PC-3 (cell line): ENCODE measurements around the gene SVOP. TPM values are rescaled to one million over a fixed set of nuclear protein-coding genes. Genes with fewer than 3 reads are reported as not detected.

Experiments used
- ATAC-seq: fragments of 200-7000 bp; cut with Tn5 transposase; 2 replicates; pipeline ENCODE4 v1.9.1; 2020; ENCODE audit warnings: mild to moderate bottlenecking, moderate library complexity
- BruUV-seq: library from RNA; stranded (reverse); fragments of 400-500 nt; replicated peaks from 2 replicates; lab custom pipeline; 2021; lab: Mats Ljungman, UMichigan
- CTCF ChIA-PET: fragments of 300-600 bp; sonication (Branson Sonifier 250); formaldehyde crosslinking; loops from one replicate; lab custom pipeline; 2022; ENCODE audit warnings: antibody characterized with exemption; lab: Charles Lee
- POLR2A ChIA-PET: fragments of 300-600 bp; sonication (Branson Sonifier 250); formaldehyde crosslinking; loops from one replicate; lab custom pipeline; 2022; ENCODE audit warnings: antibody characterized with exemption; ENCODE audit not compliant: unreplicated experiment; lab: Charles Lee
- DNase-seq: peaks from one replicate; pipeline ENCODE4 v3.0.0-alpha.2; 2015
- H2AFZ ChIP-seq: fragments of 300-600 bp; sonication (generic); 2 replicates; pipeline ENCODE4 v1.6.0; 2016; ENCODE audit warnings: antibody characterized with exemption, low read length
- H3F3A ChIP-seq: fragments of 300-600 bp; sonication (generic); one replicate; pipeline ENCODE4 v1.6.0; 2017; ENCODE audit warnings: antibody characterized with exemption, low read length, control low read depth, mild to moderate bottlenecking; ENCODE audit not compliant: unreplicated experiment
- H3K27ac ChIP-seq: fragments of 300-600 bp; sonication (generic); 2 replicates; pipeline ENCODE4 v1.5.1; 2016; ENCODE audit warnings: mild to moderate bottlenecking, low read length
- H3K27me3 ChIP-seq: fragments of 300-600 bp; sonication (generic); 2 replicates; pipeline ENCODE4 v1.6.1; 2016; ENCODE audit warnings: low read length, mixed read lengths
- H3K36me3 ChIP-seq: fragments of 300-600 bp; sonication (generic); 2 replicates; pipeline ENCODE4 v1.6.1; 2016; ENCODE audit warnings: low read depth, mixed run types, low read length, mixed read lengths
- H3K4me1 ChIP-seq: fragments of 300-600 bp; sonication (generic); 2 replicates; pipeline ENCODE4 v1.5.1; 2016; ENCODE audit warnings: low read length; ENCODE audit not compliant: insufficient read depth
- H3K4me2 ChIP-seq: fragments of 300-600 bp; sonication (generic); 2 replicates; pipeline ENCODE4 v1.6.0; 2016; ENCODE audit warnings: low read length
- H3K4me3 ChIP-seq: fragments of 300-600 bp; sonication (generic); 2 replicates; pipeline ENCODE4 v1.5.1; 2016; ENCODE audit warnings: mild to moderate bottlenecking, low read length, mixed read lengths
- H3K79me2 ChIP-seq: fragments of 300-600 bp; sonication (generic); 2 replicates; pipeline ENCODE4 v1.6.1; 2017; ENCODE audit warnings: low read length, mixed read lengths
- H3K9ac ChIP-seq: fragments of 300-600 bp; sonication (generic); 2 replicates; pipeline ENCODE4 v1.6.0; 2016; ENCODE audit warnings: mild to moderate bottlenecking, low read length
- H3K9me2 ChIP-seq: fragments of 300-600 bp; sonication (generic); replicated peaks from 2 replicates; pipeline ENCODE4 v1.6.1; 2016; ENCODE audit warnings: mixed run types, low read length, mixed read lengths
- H3K9me3 ChIP-seq: fragments of 300-600 bp; sonication (generic); 2 replicates; pipeline ENCODE4 v1.6.1; 2016; ENCODE audit warnings: low read length, mixed read lengths
- H4K20me1 ChIP-seq: fragments of 300-600 bp; sonication (generic); 2 replicates; pipeline ENCODE4 v1.6.1; 2016; ENCODE audit warnings: low read length, mixed read lengths
- CTCF ChIP-seq: fragments of 300-600 bp; sonication (generic); conservative IDR thresholded peaks from 2 replicates; pipeline ENCODE4 v1.5.1; 2017; ENCODE audit warnings: antibody characterized with exemption, low read depth, mild to moderate bottlenecking, low read length
- EZH2 ChIP-seq: fragments of 300-600 bp; sonication (generic); IDR thresholded peaks from one replicate; pipeline ENCODE4 v1.6.1; 2017; ENCODE audit warnings: antibody characterized with exemption, mild to moderate bottlenecking, low read length; ENCODE audit not compliant: unreplicated experiment
- EZH2phosphoT487 ChIP-seq: fragments of 300-600 bp; sonication (generic); IDR thresholded peaks from 2 replicates; pipeline ENCODE4 v1.6.1; 2018; ENCODE audit warnings: mild to moderate bottlenecking, antibody characterized with exemption, low read length, borderline replicate concordance
- intact Hi-C: fragments of 100-400 bp; cut with micrococcal nuclease; formaldehyde crosslinking; loops from 2 replicates; pipeline ENCODE4 v1.9.0; 2023
- total RNA-seq: library from RNA; depleted of rRNA; stranded (reverse); fragments of >200 nt; gene quantifications from 2 replicates; pipeline ENCODE4 v1.2.3, GENCODE V29; 2014

Gene SVOP
- total RNA-seq, 1 experiment from 2014 or later, result not detected

- POLR2A ChIA-PET, result no interaction called here
- Histone ChIP-seq H3K79me2 (no peaks in the 10 kb centered on the region), H3K27ac (no peak overlapping the region)
Observed at GRCh38 chr12:109065853-109066193, 45.0 kb upstream of the SVOP start.

GRCh38 chr12:109065154-109065852 is 44.4 kb upstream of the SVOP start:
- H3K36me3 ChIP-seq, result peaks cover 15% of the 10 kb centered on the region; the same call in 1 of the 2 replicates
- H3K79me2 ChIP-seq, result no peaks in the 10 kb centered on the region
- POLR2A ChIA-PET, result no interaction called here
- no peaks in the 10 kb centered on the region for H3K9me2 ChIP-seq
- no peak overlapping the region for H3K4me2 ChIP-seq
- H4K20me1 ChIP-seq, result no peaks in the 10 kb centered on the region
- no peaks in the 10 kb centered on the region for H3K9me3 ChIP-seq
- TF ChIP-seq CTCF (no peak), EZH2 (no peak), EZH2phosphoT487 (no peak)
- no peak overlapping the region for H3K9ac ChIP-seq
- no peak overlapping the region for H2AFZ ChIP-seq
- DNase-seq (no peak), ATAC-seq (no peak)
- no peaks in the 10 kb centered on the region for H3F3A ChIP-seq
- CTCF ChIA-PET, result no interaction called here
- H3K4me1 ChIP-seq, result no peaks in the 10 kb centered on the region
- no peaks in the 10 kb centered on the region for H3K27me3 ChIP-seq
- H3K27ac ChIP-seq, result no peak overlapping the region
- intact Hi-C loops, result no loop called here
- no TSS peak for BruUV-seq
- no peak overlapping the region for H3K4me3 ChIP-seq

More at GRCh38 chr12:109065853-109066193, 45.0 kb upstream of the SVOP start:
- Histone ChIP-seq H3K27me3 (no peaks in the 10 kb centered on the region), H3K4me2 (no peak overlapping the region), H3K4me1 (no peaks in the 10 kb centered on the region), H4K20me1 (no peaks in the 10 kb centered on the region), H3K4me3 (no peak overlapping the region), H3F3A (no peaks in the 10 kb centered on the region), H2AFZ (no peak overlapping the region), H3K36me3 (peaks cover 15% of the 10 kb centered on the region; the same call in 1 of the 2 replicates), H3K9me2 (no peaks in the 10 kb centered on the region), H3K9ac (no peak overlapping the region), H3K9me3 (no peaks in the 10 kb centered on the region)
- no peak for TF ChIP-seq CTCF
- no peak for TF ChIP-seq EZH2phosphoT487
- TF ChIP-seq EZH2, result no peak
- CTCF ChIA-PET, result no interaction called here
- no peak for ATAC-seq
- no peak for DNase-seq
- intact Hi-C loops, result no loop called here
- no TSS peak for BruUV-seq

GRCh38 chr12:109064143-109064542 is 43.3 kb upstream of the SVOP start:
- DNase-seq, result no peak
- ChIA-PET POLR2A (no interaction called here), CTCF (no interaction called here)
- TF ChIP-seq CTCF (no peak), EZH2 (no peak), EZH2phosphoT487 (no peak)
- no peaks in the 10 kb centered on the region for H3K27me3 ChIP-seq
- H3K36me3 ChIP-seq, result peaks cover 19% of the 10 kb centered on the region; the same call in 1 of the 2 replicates
- H3K27ac ChIP-seq, result no peak overlapping the region
- H3K9me3 ChIP-seq, result no peaks in the 10 kb centered on the region
- no peak overlapping the region for H3K4me2 ChIP-seq
- no peaks in the 10 kb centered on the region for H3F3A ChIP-seq
- no peaks in the 10 kb centered on the region for H3K4me1 ChIP-seq
- H4K20me1 ChIP-seq, result no peaks in the 10 kb centered on the region
- no peaks in the 10 kb centered on the region for H3K79me2 ChIP-seq
- H3K4me3 ChIP-seq, result no peak overlapping the region
- no peak overlapping the region for H2AFZ ChIP-seq
- intact Hi-C loops, result no loop called here
- BruUV-seq, result no TSS peak
- H3K9me2 ChIP-seq, result no peaks in the 10 kb centered on the region
- no peak for ATAC-seq
- no peak overlapping the region for H3K9ac ChIP-seq
